H9 (cell line): Measurements from ENCODE around the gene TPGS1. TPM values are rescaled to one million over a fixed set of nuclear protein-coding genes. Genes with fewer than 3 reads are reported as not detected.
A peak's percentile ranks its signal among the peaks of the same experiment; 100 is the strongest.

ENCODE experiments used
- DNase-seq: peaks from one replicate; pipeline ENCODE4 v3.0.0-alpha.2; 2017
- H2AFZ ChIP-seq: one replicate; pipeline ENCODE4 v1.6.1; 2013; ENCODE audit warnings: mild to moderate bottlenecking, low read length, control low read depth, moderate library complexity
- H2AK5ac ChIP-seq: 2 replicates; pipeline ENCODE4 v1.6.1; 2013; ENCODE audit warnings: low read length, control low read depth, mixed read lengths; ENCODE audit not compliant: insufficient read length
- H2BK120ac ChIP-seq: one replicate; pipeline ENCODE4 v1.6.1; 2013; ENCODE audit warnings: low read depth, mild to moderate bottlenecking, low read length, control low read depth, inconsistent platforms; ENCODE audit not compliant: poor library complexity, severe bottlenecking
- H2BK12ac ChIP-seq: 2 replicates; pipeline ENCODE4 v1.6.1; 2013; ENCODE audit warnings: low read length, control low read depth, mixed read lengths, low read depth; ENCODE audit not compliant: insufficient read length
- H2BK15ac ChIP-seq: 2 replicates; pipeline ENCODE4 v1.6.1; 2013; ENCODE audit warnings: low read depth, low read length, control low read depth
- H2BK20ac ChIP-seq: one replicate; pipeline ENCODE4 v1.6.1; 2013; ENCODE audit warnings: low read depth, mild to moderate bottlenecking, low read length, control low read depth, inconsistent platforms; ENCODE audit not compliant: poor library complexity, severe bottlenecking
- H2BK5ac ChIP-seq: 2 replicates; pipeline ENCODE4 v1.6.1; 2013; ENCODE audit warnings: low read length, control low read depth, mixed read lengths; ENCODE audit not compliant: insufficient read length
- H3K14ac ChIP-seq: 2 replicates; pipeline ENCODE4 v1.6.1; 2013; ENCODE audit warnings: low read length, control low read depth; ENCODE audit not compliant: insufficient read depth
- H3K18ac ChIP-seq: 2 replicates; pipeline ENCODE4 v1.6.1; 2013; ENCODE audit warnings: low read depth, mild to moderate bottlenecking, mixed read lengths, low read length, control low read depth; ENCODE audit not compliant: insufficient read length
- H3K23ac ChIP-seq: 2 replicates; pipeline ENCODE4 v1.6.1; 2013; ENCODE audit warnings: low read length, control low read depth, mixed read lengths, low read depth; ENCODE audit not compliant: insufficient read length
- H3K23me2 ChIP-seq: 2 replicates; pipeline ENCODE4 v1.6.1; 2013; ENCODE audit warnings: low read depth, mild to moderate bottlenecking, mixed read lengths, low read length, control low read depth; ENCODE audit not compliant: insufficient read length, poor library complexity, severe bottlenecking
- H3K27ac ChIP-seq: 2 replicates; pipeline ENCODE4 v1.5.1; 2013; ENCODE audit warnings: low read length, control low read depth, mixed read lengths, low read depth; ENCODE audit not compliant: insufficient read length
- H3K27me3 ChIP-seq: 2 replicates; pipeline ENCODE4 v1.6.1; 2013; ENCODE audit warnings: low read length, control low read depth, inconsistent platforms; ENCODE audit not compliant: insufficient read depth
- H3K4ac ChIP-seq: 2 replicates; pipeline ENCODE4 v1.6.1; 2013; ENCODE audit warnings: low read depth, mild to moderate bottlenecking, control low read depth, inconsistent platforms, low read length, moderate library complexity
- H3K4me1 ChIP-seq: 2 replicates; pipeline ENCODE4 v1.6.1; 2013; ENCODE audit warnings: low read length, control low read depth, inconsistent platforms; ENCODE audit not compliant: insufficient read depth
- H3K4me2 ChIP-seq: 2 replicates; pipeline ENCODE4 v1.6.1; 2013; ENCODE audit warnings: low read length, control low read depth, mixed read lengths; ENCODE audit not compliant: insufficient read length, insufficient read depth
- H3K56ac ChIP-seq: 2 replicates; pipeline ENCODE4 v1.6.1; 2013; ENCODE audit warnings: low read depth, mild to moderate bottlenecking, mixed read lengths, low read length, control low read depth; ENCODE audit not compliant: insufficient read length
- H3K79me1 ChIP-seq: 2 replicates; pipeline ENCODE4 v1.6.1; 2013; ENCODE audit warnings: low read depth, mild to moderate bottlenecking, moderate library complexity, low read length, control low read depth, inconsistent platforms; ENCODE audit not compliant: insufficient read depth, poor library complexity, severe bottlenecking
- H3K79me2 ChIP-seq: 2 replicates; pipeline ENCODE4 v1.6.1; 2013; ENCODE audit warnings: low read length, control low read depth, inconsistent platforms; ENCODE audit not compliant: insufficient read depth
- H3K9ac ChIP-seq: 2 replicates; pipeline ENCODE4 v1.6.1; 2013; ENCODE audit warnings: low read length, control low read depth, mixed read lengths; ENCODE audit not compliant: insufficient read length; ENCODE audit errors: extremely low read depth
- H3K9me3 ChIP-seq: one replicate; pipeline ENCODE4 v1.6.1; 2013; ENCODE audit warnings: low read depth, low read length, inconsistent platforms; ENCODE audit not compliant: control insufficient read depth
- H3T11ph ChIP-seq: one replicate; pipeline ENCODE4 v1.6.1; 2013; ENCODE audit warnings: mild to moderate bottlenecking, low read length, control low read depth, inconsistent platforms
- H4K20me1 ChIP-seq: one replicate; pipeline ENCODE4 v1.6.1; 2013; ENCODE audit not compliant: control insufficient read depth, insufficient read length, insufficient read depth
- H4K5ac ChIP-seq: 2 replicates; pipeline ENCODE4 v1.6.1; 2013; ENCODE audit warnings: low read depth, mild to moderate bottlenecking, mixed read lengths, low read length, control low read depth; ENCODE audit not compliant: insufficient read length
- H4K8ac ChIP-seq: replicated peaks from 2 replicates; pipeline ENCODE4 v1.6.1; 2013; ENCODE audit warnings: low read length, control low read depth, mixed read lengths, low read depth; ENCODE audit not compliant: insufficient read length
- H4K91ac ChIP-seq: 2 replicates; pipeline ENCODE4 v1.6.1; 2013; ENCODE audit warnings: low read depth, mild to moderate bottlenecking, moderate library complexity, mixed read lengths, low read length, control low read depth; ENCODE audit not compliant: insufficient read length
- H3K27ac Mint-ChIP-seq, 3 experiments: 2 replicates in 2 of 3; 3 replicates in 1 of 3; pipeline ENCODE4 v1.8.0; 2020 to 2021; ENCODE audit warnings: mixed read lengths in 3 of 3, mild to moderate bottlenecking in 1 of 3, moderate library complexity in 1 of 3
- H3K27me3 Mint-ChIP-seq: 2 replicates; pipeline ENCODE4 v1.8.0; 2021; ENCODE audit warnings: low read depth, mild to moderate bottlenecking, moderate library complexity, mixed read lengths
- H3K36me3 Mint-ChIP-seq, 3 experiments: 2 replicates in 2 of 3; 3 replicates in 1 of 3; pipeline ENCODE4 v1.8.0; 2020 to 2021; ENCODE audit warnings: low read depth in 3 of 3, mixed read lengths in 3 of 3; ENCODE audit not compliant: insufficient read depth in 1 of 3
- H3K4me1 Mint-ChIP-seq, 2 experiments: 2 replicates each; pipeline ENCODE4 v1.8.0; 2020; ENCODE audit warnings: mixed read lengths in 2 of 2
- H3K4me3 Mint-ChIP-seq, 2 experiments: 2 replicates in 1 of 2; 3 replicates in 1 of 2; pipeline ENCODE4 v1.8.0; 2020 to 2021; ENCODE audit warnings: mild to moderate bottlenecking in 2 of 2, mixed read lengths in 2 of 2, moderate library complexity in 1 of 2
- H3K9me3 Mint-ChIP-seq, 2 experiments: 2 replicates in 1 of 2; 3 replicates in 1 of 2; pipeline ENCODE4 v1.8.0; 2020; ENCODE audit warnings: mild to moderate bottlenecking in 2 of 2, mixed read lengths in 2 of 2, moderate library complexity in 1 of 2
- CTCF ChIP-seq: fragments of 200-600 bp; sonication (generic); conservative IDR thresholded peaks from 3 replicates; pipeline ENCODE4 v1.8.0; 2021; ENCODE audit warnings: antibody characterized with exemption, mild to moderate bottlenecking
- WGBS: extraction: QIAGEN DNeasy Blood & Tissue Kit; methylation state at CpG from one replicate; pipeline ENCODE4 v1.1.7; 2013; ENCODE audit warnings: missing lambda C conversion rate, low lambda C conversion rate, mixed read lengths; ENCODE audit not compliant: insufficient read length; ENCODE audit errors: extremely low coverage; 5-methylcytosine and 5-hydroxymethylcytosine counted together
- total RNA-seq: library from RNA; stranded (reverse); gene quantifications from 2 replicates; pipeline ENCODE4 v1.2.1, GENCODE V29; 2021

Gene TPGS1
- total RNA-seq, 1 experiment from 2014 or later: 7.4 TPM

DNA sequence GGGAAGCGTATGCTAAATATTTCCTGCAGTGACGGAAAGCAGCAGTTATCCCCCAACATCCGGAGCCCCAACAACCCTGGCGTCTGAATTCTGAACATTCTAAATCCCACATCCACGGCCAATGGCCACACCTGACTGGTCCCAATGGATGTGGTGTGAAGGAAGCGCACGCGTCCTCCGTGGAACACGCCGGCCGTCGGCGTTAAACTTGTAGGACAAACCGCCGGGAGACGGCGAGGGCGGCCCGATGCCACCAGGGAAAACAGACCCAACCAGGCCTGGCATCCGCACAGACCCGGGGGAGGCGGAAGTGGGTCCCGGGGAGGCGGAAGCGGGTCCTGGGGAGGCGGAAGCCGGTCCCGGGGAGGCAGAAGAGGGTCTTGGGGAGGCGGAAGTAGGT is 49.7 kb upstream of the TPGS1 start:
- Histone ChIP-seq H3K27me3 (no peaks in the 10 kb centered on the region; the same call in 1 of the 2 replicates), H2BK15ac (no peak overlapping the region), H3K9ac (no peak overlapping the region), H2BK20ac (no peak overlapping the region), H2BK120ac (no peak overlapping the region), H2AFZ (no peak overlapping the region), H3K23ac (no peak overlapping the region), H3K4me2 (no peak overlapping the region), H2BK5ac (no peak overlapping the region), H2BK12ac (no peak overlapping the region), H3K27ac (no peak overlapping the region), H3K79me1 (no peaks in the 10 kb centered on the region), H3K23me2 (peaks cover 10% of the 10 kb centered on the region), H3K79me2 (no peaks in the 10 kb centered on the region), H4K91ac (no peak overlapping the region), H3K56ac (no peak overlapping the region), H4K5ac (no peak overlapping the region), H3T11ph (no peak overlapping the region), H4K20me1 (no peaks in the 10 kb centered on the region), H3K4ac (no peak overlapping the region), H4K8ac (no peak overlapping the region), H3K4me1 (no peaks in the 10 kb centered on the region), H3K14ac (no peak overlapping the region), H3K18ac (no peak overlapping the region), H2AK5ac (no peak overlapping the region), H3K9me3 (no peaks in the 10 kb centered on the region)
- H3K4me1 Mint-ChIP-seq: peaks cover 4 to 7% of the 10 kb centered on the region in 2 experiments; a peak in 3 of 4 replicates
- H3K27ac Mint-ChIP-seq: no peak overlapping the region
- peaks cover 27% of the 10 kb centered on the region for H3K27me3 Mint-ChIP-seq
- peaks cover 0 to 3% of the 10 kb centered on the region in 2 experiments; a peak in 1 of 5 replicates for H3K9me3 Mint-ChIP-seq
- peak overlapping the region in 1 of 2 experiments; percentile 41; a peak in 1 of 5 replicates for H3K4me3 Mint-ChIP-seq
- no CpG with 5 or more reads among the region's 30 CpGs for WGBS
- TF ChIP-seq CTCF: no peak
- no peak for DNase-seq
- H3K36me3 Mint-ChIP-seq: peaks cover 0 to 2% (median 0%) of the 10 kb centered on the region in 3 experiments; a peak in 1 of 7 replicates
